HL-60 (cell line): ENCODE measurements around the gene EFS.

Source experiments
- DNase-seq, 2 experiments: peaks; one replicate each; pipeline ENCODE4 v3.0.0-alpha.2; 2010 to 2020; ENCODE audit warnings: low read depth in 1 of 2, low spot score in 1 of 2
- H3K27ac ChIP-seq: fragments of 250-450 bp; sonication (Bioruptor Pico); replicated peaks from 2 replicates; pipeline ENCODE4 v1.5.1; 2020; ENCODE audit warnings: mild to moderate bottlenecking, moderate library complexity
- H3K27me3 ChIP-seq: fragments of 250-450 bp; sonication (Bioruptor Pico); 2 replicates; pipeline ENCODE4 v1.5.1; 2021; ENCODE audit warnings: mild to moderate bottlenecking, moderate library complexity; ENCODE audit not compliant: insufficient read depth, poor library complexity, severe bottlenecking
- H3K4me3 ChIP-seq: replicated peaks from 2 replicates; pipeline ENCODE4 v1.5.1; 2011; ENCODE audit warnings: mild to moderate bottlenecking, control low read depth, low read length; ENCODE audit not compliant: insufficient read depth
- GABPA ChIP-seq: IDR thresholded peaks from 2 replicates; pipeline ENCODE4 v1.6.1; 2012; ENCODE audit warnings: low read depth
- POLR2AphosphoS5 ChIP-seq: IDR thresholded peaks from 2 replicates; pipeline ENCODE4 v1.6.1; 2012; ENCODE audit warnings: low read depth
- SPI1 ChIP-seq: IDR thresholded peaks from 2 replicates; pipeline ENCODE4 v1.6.1; 2012; ENCODE audit warnings: low read depth, mild to moderate bottlenecking, borderline replicate concordance
- TF ChIP-seq, protein P1 (sequence below): IDR thresholded peaks from one replicate; pipeline ENCODE4 v1.5.1; 2011; ENCODE audit warnings: low read length, control low read depth, inconsistent platforms; ENCODE audit not compliant: insufficient read depth
- TF ChIP-seq, protein P2 (sequence below): IDR thresholded peaks from 2 replicates; pipeline ENCODE4 v1.6.1; 2012; ENCODE audit warnings: low read depth; ENCODE audit not compliant: insufficient replicate concordance

Gene EFS

DNA sequence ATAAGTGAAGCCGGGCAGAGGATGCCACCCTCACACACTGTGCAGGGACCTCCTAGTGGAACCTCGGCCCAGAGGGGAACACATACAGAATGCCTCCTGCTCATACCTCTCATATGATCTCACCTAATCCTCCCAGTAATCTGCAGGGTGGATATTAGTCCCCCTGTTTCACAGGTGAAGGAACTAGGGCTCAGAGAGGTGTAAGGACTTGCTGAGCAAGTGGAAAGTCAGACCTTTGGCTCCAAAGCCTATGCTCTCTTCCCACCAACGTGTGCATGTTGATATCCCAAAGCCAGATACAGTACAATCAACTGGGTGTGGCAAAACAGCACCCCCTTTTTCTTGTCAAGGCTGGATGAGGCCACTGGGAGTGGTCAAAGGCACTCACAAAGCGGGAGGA, 38.9 kb upstream of the EFS start:
- TF ChIP-seq, protein P1, sequence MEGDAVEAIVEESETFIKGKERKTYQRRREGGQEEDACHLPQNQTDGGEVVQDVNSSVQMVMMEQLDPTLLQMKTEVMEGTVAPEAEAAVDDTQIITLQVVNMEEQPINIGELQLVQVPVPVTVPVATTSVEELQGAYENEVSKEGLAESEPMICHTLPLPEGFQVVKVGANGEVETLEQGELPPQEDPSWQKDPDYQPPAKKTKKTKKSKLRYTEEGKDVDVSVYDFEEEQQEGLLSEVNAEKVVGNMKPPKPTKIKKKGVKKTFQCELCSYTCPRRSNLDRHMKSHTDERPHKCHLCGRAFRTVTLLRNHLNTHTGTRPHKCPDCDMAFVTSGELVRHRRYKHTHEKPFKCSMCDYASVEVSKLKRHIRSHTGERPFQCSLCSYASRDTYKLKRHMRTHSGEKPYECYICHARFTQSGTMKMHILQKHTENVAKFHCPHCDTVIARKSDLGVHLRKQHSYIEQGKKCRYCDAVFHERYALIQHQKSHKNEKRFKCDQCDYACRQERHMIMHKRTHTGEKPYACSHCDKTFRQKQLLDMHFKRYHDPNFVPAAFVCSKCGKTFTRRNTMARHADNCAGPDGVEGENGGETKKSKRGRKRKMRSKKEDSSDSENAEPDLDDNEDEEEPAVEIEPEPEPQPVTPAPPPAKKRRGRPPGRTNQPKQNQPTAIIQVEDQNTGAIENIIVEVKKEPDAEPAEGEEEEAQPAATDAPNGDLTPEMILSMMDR, result no peak
- TF ChIP-seq SPI1 (no peak), POLR2AphosphoS5 (no peak), GABPA (no peak)
- TF ChIP-seq, protein P2, sequence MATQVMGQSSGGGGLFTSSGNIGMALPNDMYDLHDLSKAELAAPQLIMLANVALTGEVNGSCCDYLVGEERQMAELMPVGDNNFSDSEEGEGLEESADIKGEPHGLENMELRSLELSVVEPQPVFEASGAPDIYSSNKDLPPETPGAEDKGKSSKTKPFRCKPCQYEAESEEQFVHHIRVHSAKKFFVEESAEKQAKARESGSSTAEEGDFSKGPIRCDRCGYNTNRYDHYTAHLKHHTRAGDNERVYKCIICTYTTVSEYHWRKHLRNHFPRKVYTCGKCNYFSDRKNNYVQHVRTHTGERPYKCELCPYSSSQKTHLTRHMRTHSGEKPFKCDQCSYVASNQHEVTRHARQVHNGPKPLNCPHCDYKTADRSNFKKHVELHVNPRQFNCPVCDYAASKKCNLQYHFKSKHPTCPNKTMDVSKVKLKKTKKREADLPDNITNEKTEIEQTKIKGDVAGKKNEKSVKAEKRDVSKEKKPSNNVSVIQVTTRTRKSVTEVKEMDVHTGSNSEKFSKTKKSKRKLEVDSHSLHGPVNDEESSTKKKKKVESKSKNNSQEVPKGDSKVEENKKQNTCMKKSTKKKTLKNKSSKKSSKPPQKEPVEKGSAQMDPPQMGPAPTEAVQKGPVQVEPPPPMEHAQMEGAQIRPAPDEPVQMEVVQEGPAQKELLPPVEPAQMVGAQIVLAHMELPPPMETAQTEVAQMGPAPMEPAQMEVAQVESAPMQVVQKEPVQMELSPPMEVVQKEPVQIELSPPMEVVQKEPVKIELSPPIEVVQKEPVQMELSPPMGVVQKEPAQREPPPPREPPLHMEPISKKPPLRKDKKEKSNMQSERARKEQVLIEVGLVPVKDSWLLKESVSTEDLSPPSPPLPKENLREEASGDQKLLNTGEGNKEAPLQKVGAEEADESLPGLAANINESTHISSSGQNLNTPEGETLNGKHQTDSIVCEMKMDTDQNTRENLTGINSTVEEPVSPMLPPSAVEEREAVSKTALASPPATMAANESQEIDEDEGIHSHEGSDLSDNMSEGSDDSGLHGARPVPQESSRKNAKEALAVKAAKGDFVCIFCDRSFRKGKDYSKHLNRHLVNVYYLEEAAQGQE, result no peak
- Histone ChIP-seq H3K27ac (no peak overlapping the region), H3K27me3 (no peaks in the 10 kb centered on the region), H3K4me3 (no peak overlapping the region)
- no peak for DNase-seq

DNA sequence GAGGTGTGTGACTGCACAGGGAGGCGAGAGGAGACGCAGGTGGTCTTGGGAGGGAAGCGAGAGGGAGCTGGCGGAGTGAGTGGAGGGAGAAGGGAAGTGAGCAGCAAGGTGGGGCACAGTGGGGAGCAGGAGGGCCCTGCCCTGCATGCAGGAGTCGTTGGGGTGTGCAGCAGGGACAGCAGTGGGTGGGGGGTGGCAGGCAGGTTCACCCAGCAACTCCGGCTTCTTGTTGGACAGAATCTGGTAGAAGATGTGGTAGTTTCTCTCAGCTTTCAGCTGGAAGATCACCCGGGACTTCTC, 38.1 kb upstream of the EFS start:
- Histone ChIP-seq H3K27me3 (no peaks in the 10 kb centered on the region), H3K27ac (no peak overlapping the region), H3K4me3 (no peak overlapping the region)
- no peak for DNase-seq
- TF ChIP-seq, protein P2, result no peak
- TF ChIP-seq GABPA (no peak), POLR2AphosphoS5 (no peak), SPI1 (no peak)
- TF ChIP-seq, protein P1, result no peak

DNA sequence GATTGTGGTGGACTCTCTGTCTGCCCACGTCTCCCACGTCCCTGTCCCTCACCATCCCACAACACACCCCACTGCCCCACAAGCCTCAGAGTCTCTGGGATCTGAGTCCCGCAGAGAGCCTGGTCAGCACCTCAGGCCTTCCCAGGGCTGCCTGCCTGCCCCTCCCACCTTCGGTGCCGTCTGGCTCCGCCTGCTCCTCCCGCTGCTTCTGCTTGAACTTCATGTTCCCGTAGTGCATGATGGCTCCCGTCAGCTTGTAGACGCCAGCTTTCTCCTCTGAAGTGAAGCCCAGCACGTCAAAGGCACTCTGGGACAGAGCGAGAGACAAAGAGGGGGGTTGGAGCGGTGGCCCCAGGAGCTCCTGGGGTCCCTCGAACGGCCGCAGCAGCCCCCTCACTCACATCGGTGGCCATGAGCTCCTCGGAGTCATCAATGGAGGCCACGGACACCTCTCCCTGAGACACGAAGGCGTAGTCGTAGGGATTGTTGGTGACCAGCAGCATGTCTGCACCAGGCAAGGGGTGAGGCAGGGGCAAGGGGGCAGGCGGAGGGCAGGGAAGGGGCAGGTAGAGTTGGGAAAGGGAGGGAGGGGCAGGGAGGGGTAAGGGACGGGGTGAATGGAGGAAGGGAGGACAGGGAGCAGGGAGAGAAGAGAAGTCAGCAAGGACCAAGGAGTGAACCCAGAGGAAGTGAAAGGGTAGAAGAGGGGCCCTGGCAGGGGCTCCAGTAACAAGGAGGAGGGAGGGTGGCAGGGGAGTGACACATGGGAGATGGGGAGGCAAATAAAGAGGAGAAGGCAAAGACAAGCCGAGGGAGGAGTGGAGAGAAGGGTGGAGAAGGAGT, 37.5 kb upstream of the EFS start:
- DNase-seq, result no peak
- Histone ChIP-seq H3K4me3 (no peak overlapping the region), H3K27ac (no peak overlapping the region), H3K27me3 (no peaks in the 10 kb centered on the region)
- TF ChIP-seq, protein P1, result no peak
- TF ChIP-seq POLR2AphosphoS5 (no peak), GABPA (no peak), SPI1 (no peak)
- TF ChIP-seq, protein P2, result no peak
